HCT116 (cell line): Measurements from ENCODE around the gene SEMA4D. TPM values are rescaled to one million over a fixed set of nuclear protein-coding genes. Genes with fewer than 3 reads are reported as not detected.

Source experiments
- ATAC-seq: fragments of 200-7000 bp; cut with Tn5 transposase; 2 replicates; pipeline ENCODE4 v1.9.1; 2020; ENCODE audit warnings: mild to moderate bottlenecking, moderate library complexity
- BruUV-seq: library from RNA; stranded (reverse); fragments of 400-500 nt; replicated peaks from 2 replicates; lab custom pipeline; 2021; lab: Mats Ljungman, UMichigan
- CTCF ChIA-PET: fragments of 300-600 bp; sonication (Branson Sonifier 250); formaldehyde crosslinking; loops from one replicate; lab custom pipeline; 2021; ENCODE audit warnings: antibody characterized with exemption; lab: Charles Lee
- POLR2A ChIA-PET: fragments of 300-600, 350-600 bp; sonication (Branson Sonifier 250); formaldehyde crosslinking; loops from one replicate; lab custom pipeline; 2021; ENCODE audit warnings: antibody characterized with exemption; lab: Charles Lee
- RAD21 ChIA-PET, 2 experiments: fragments of 300-600 bp; sonication (Branson Sonifier 250); formaldehyde crosslinking; loops; one replicate each; lab custom pipeline; 2023; ENCODE audit warnings: low total read pairs in 2 of 2; ENCODE audit not compliant: uncharacterized antibody in 2 of 2, unreplicated experiment in 2 of 2, low non-redundant PET in 1 of 2; lab: Charles Lee
- DNase-seq: peaks from one replicate; pipeline ENCODE4 v3.0.0-alpha.2; 2010; ENCODE audit warnings: low read depth, low spot score
- H2AFZ ChIP-seq: fragments of 200-600 bp; shearing (Covaris generic), sonication (generic); 2 replicates; pipeline ENCODE4 v1.6.1; 2017; ENCODE audit warnings: low read depth, mixed run types, mixed read lengths, antibody characterized with exemption, low read length; ENCODE audit not compliant: poor library complexity, severe bottlenecking
- H3K27ac ChIP-seq: 2 replicates; pipeline ENCODE4 v1.5.1; 2012; ENCODE audit warnings: low read depth, low read length
- H3K27me3 ChIP-seq: fragments of 200-600 bp; sonication (generic); 2 replicates; pipeline ENCODE4 v1.6.1; 2016; ENCODE audit warnings: mixed run types, low read length, mixed read lengths; ENCODE audit not compliant: insufficient read depth
- H3K36me3 ChIP-seq, 2 experiments: fragments of 200-500 bp in 1 of 2; fragments of 200-600 bp in 1 of 2; sonication (Bioruptor generic) in 1 of 2; sonication (generic) in 1 of 2; 2 replicates each; pipeline versions ENCODE4 v1.5.1 to v1.6.1; 2014 to 2016; ENCODE audit warnings: low read length in 2 of 2, inconsistent platforms in 1 of 2, mixed read lengths in 1 of 2, mixed run types in 1 of 2; ENCODE audit not compliant: insufficient read depth in 2 of 2, control insufficient read depth in 1 of 2
- H3K4me1 ChIP-seq, 2 experiments: fragments of 200-600 bp in 1 of 2; sonication (generic) in 1 of 2; 2 replicates each; pipeline versions ENCODE4 v1.5.1 to v1.6.1; 2012 to 2017; ENCODE audit warnings: low read length in 2 of 2, inconsistent platforms in 1 of 2, mild to moderate bottlenecking in 1 of 2, mixed read lengths in 1 of 2, mixed run types in 1 of 2, moderate library complexity in 1 of 2; ENCODE audit not compliant: insufficient read depth in 2 of 2, control insufficient read depth in 1 of 2
- H3K4me2 ChIP-seq: fragments of 200-600 bp; sonication (generic); 2 replicates; pipeline ENCODE4 v1.6.1; 2017; ENCODE audit warnings: mixed run types, low read length, mixed read lengths
- H3K4me3 ChIP-seq, 2 experiments: fragments of 200-600 bp in 1 of 2; sonication (generic) in 1 of 2; replicated peaks in 1 of 2; 2 replicates each; pipeline ENCODE4 v1.5.1; 2011 to 2016; ENCODE audit warnings: low read length in 2 of 2, control low read depth in 1 of 2, low read depth in 1 of 2, mild to moderate bottlenecking in 1 of 2, mixed read lengths in 1 of 2, mixed run types in 1 of 2
- H3K79me2 ChIP-seq: fragments of 200-600 bp; sonication (generic); 2 replicates; pipeline ENCODE4 v1.6.1; 2017; ENCODE audit warnings: mild to moderate bottlenecking, mixed run types, low read length, moderate library complexity, mixed read lengths; ENCODE audit not compliant: insufficient read depth
- H3K9ac ChIP-seq: fragments of 200-600 bp; sonication (generic); 2 replicates; pipeline ENCODE4 v1.6.1; 2016; ENCODE audit warnings: low read length, mixed read lengths
- H3K9me2 ChIP-seq: fragments of 200-600 bp; sonication (generic), shearing (Covaris generic); 2 replicates; pipeline ENCODE4 v1.6.1; 2017; ENCODE audit warnings: mixed run types, mild to moderate bottlenecking, moderate library complexity; ENCODE audit not compliant: insufficient read depth
- H3K9me3 ChIP-seq, 2 experiments: fragments of 200-500 bp in 1 of 2; fragments of 200-600 bp in 1 of 2; sonication (Bioruptor generic) in 1 of 2; sonication (generic) in 1 of 2; 2 replicates each; pipeline ENCODE4 v1.6.1; 2014 to 2017; ENCODE audit warnings: low read length in 2 of 2, mixed read lengths in 2 of 2, inconsistent platforms in 1 of 2, low read depth in 1 of 2, mild to moderate bottlenecking in 1 of 2, mixed run types in 1 of 2, moderate library complexity in 1 of 2; ENCODE audit not compliant: control insufficient read depth in 1 of 2, insufficient read depth in 1 of 2
- H4K20me1 ChIP-seq: fragments of 200-600 bp; sonication (generic), shearing (Covaris generic); 2 replicates; pipeline ENCODE4 v1.6.1; 2017; ENCODE audit warnings: mixed run types, mild to moderate bottlenecking, moderate library complexity; ENCODE audit not compliant: insufficient read depth
- CEBPB ChIP-seq: IDR thresholded peaks from 2 replicates; pipeline ENCODE4 v1.6.1; 2012; ENCODE audit warnings: low read depth
- FOSL1 ChIP-seq: IDR thresholded peaks from 2 replicates; pipeline ENCODE4 v1.6.1; 2012; ENCODE audit warnings: low read depth
- POLR2A ChIP-seq: IDR thresholded peaks from 2 replicates; pipeline ENCODE4 v1.7.0; 2011; ENCODE audit warnings: borderline replicate concordance; ENCODE audit not compliant: insufficient read depth, insufficient read length; ENCODE audit errors: extremely low read depth
- POLR2AphosphoS5 ChIP-seq: IDR thresholded peaks from 2 replicates; pipeline ENCODE4 v1.6.1; 2011; ENCODE audit warnings: mild to moderate bottlenecking, low read depth, low read length, moderate library complexity
- RAD21 ChIP-seq: IDR thresholded peaks from 2 replicates; pipeline ENCODE4 v1.6.1; 2012; ENCODE audit warnings: low read depth, mild to moderate bottlenecking
- SIN3A ChIP-seq: IDR thresholded peaks from 2 replicates; pipeline ENCODE4 v1.6.1; 2012; ENCODE audit warnings: low read depth
- SRF ChIP-seq: IDR thresholded peaks from 2 replicates; pipeline ENCODE4 v1.6.1; 2012; ENCODE audit warnings: low read depth
- YY1 ChIP-seq: IDR thresholded peaks from 2 replicates; pipeline ENCODE4 v1.6.1; 2011; ENCODE audit warnings: low read length, low read depth, moderate library complexity, mild to moderate bottlenecking; ENCODE audit not compliant: insufficient replicate concordance; ENCODE audit errors: extremely low read depth
- intact Hi-C: fragments of 100-400 bp; cut with micrococcal nuclease; formaldehyde crosslinking; loops from 2 replicates; pipeline ENCODE4 v1.10.0; 2022
- total RNA-seq: library from RNA; stranded (reverse); gene quantifications from one replicate; pipeline ENCODE4 v1.2.1, GENCODE V29; 2021; ENCODE audit not compliant: unreplicated experiment
- TF ChIP-seq, protein P1 (sequence below): IDR thresholded peaks from 2 replicates; pipeline ENCODE4 v1.6.1; 2012
- TF ChIP-seq, protein P2 (sequence below): IDR thresholded peaks from 2 replicates; pipeline ENCODE4 v1.6.1; 2012; ENCODE audit warnings: low read depth

Gene SEMA4D
- total RNA-seq, 1 experiment from 2014 or later, result 32.0 TPM

DNA sequence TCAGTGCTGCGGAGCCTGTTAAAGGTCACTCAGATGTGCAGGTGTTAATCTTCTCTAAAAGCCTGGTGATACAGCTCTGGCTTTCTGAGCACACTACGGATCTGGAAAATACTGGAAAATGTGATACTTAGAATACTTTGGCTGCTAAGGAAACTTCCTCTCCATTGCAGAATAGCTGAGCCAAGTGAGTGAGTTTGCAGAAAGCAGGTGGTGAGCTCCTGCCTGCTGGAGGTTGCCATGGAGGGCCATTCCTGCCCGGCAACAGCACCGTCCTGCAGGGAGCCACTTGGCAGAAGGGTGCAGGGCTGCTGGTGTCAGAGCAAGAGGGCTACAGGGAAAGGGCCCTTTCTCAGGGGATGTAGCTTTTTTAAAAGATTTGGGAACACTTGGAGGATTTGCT lies 138.9 kb downstream of the SEMA4D start:
- Histone ChIP-seq H4K20me1 (no peaks in the 10 kb centered on the region), H3K9me3 (no peaks in the 10 kb centered on the region), H3K27ac (no peak overlapping the region), H3K4me3 (no peak overlapping the region)
- no peak for ATAC-seq
- ChIA-PET POLR2A (no interaction called here), CTCF (no interaction called here)
- TF ChIP-seq YY1, result no peak
- TF ChIP-seq, protein P1, sequence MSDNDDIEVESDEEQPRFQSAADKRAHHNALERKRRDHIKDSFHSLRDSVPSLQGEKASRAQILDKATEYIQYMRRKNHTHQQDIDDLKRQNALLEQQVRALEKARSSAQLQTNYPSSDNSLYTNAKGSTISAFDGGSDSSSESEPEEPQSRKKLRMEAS, result no peak
- no peak for TF ChIP-seq POLR2A
- no peak for TF ChIP-seq SIN3A
- no peak for TF ChIP-seq RAD21
- no peak for TF ChIP-seq FOSL1
- TF ChIP-seq POLR2AphosphoS5, result no peak
- no peak for TF ChIP-seq CEBPB
- TF ChIP-seq SRF, result no peak
- TF ChIP-seq, protein P2, sequence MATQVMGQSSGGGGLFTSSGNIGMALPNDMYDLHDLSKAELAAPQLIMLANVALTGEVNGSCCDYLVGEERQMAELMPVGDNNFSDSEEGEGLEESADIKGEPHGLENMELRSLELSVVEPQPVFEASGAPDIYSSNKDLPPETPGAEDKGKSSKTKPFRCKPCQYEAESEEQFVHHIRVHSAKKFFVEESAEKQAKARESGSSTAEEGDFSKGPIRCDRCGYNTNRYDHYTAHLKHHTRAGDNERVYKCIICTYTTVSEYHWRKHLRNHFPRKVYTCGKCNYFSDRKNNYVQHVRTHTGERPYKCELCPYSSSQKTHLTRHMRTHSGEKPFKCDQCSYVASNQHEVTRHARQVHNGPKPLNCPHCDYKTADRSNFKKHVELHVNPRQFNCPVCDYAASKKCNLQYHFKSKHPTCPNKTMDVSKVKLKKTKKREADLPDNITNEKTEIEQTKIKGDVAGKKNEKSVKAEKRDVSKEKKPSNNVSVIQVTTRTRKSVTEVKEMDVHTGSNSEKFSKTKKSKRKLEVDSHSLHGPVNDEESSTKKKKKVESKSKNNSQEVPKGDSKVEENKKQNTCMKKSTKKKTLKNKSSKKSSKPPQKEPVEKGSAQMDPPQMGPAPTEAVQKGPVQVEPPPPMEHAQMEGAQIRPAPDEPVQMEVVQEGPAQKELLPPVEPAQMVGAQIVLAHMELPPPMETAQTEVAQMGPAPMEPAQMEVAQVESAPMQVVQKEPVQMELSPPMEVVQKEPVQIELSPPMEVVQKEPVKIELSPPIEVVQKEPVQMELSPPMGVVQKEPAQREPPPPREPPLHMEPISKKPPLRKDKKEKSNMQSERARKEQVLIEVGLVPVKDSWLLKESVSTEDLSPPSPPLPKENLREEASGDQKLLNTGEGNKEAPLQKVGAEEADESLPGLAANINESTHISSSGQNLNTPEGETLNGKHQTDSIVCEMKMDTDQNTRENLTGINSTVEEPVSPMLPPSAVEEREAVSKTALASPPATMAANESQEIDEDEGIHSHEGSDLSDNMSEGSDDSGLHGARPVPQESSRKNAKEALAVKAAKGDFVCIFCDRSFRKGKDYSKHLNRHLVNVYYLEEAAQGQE, result no peak
- TF ChIP-seq, all 23 proteins: peak for 0
- no peak overlapping the region for H3K9ac ChIP-seq
- no peaks in the 10 kb centered on the region for H3K79me2 ChIP-seq
- no peaks in the 10 kb centered on the region for H3K27me3 ChIP-seq
- no peak overlapping the region for H2AFZ ChIP-seq
- TSS peak; percentile 23 for BruUV-seq
- RAD21 ChIA-PET, result no interaction called here
- DNase-seq, result no peak
- H3K4me1 ChIP-seq, result no peaks in the 10 kb centered on the region
- peaks cover 25 to 34% of the 10 kb centered on the region in 2 experiments for H3K36me3 ChIP-seq
- H3K9me2 ChIP-seq, result no peaks in the 10 kb centered on the region
- no peak overlapping the region for H3K4me2 ChIP-seq
- intact Hi-C loops, result no loop called here
